Caco-2 (cell line): Measurements from ENCODE around the gene MYBPC3. TPM values are rescaled to one million over a fixed set of nuclear protein-coding genes. Genes with fewer than 3 reads are reported as not detected.

Source experiments
- BruUV-seq: library from RNA; stranded (reverse); fragments of 400-500 nt; replicated peaks from 2 replicates; lab custom pipeline; 2021; lab: Mats Ljungman, UMichigan
- CTCF ChIA-PET: fragments of 300-600 bp; sonication (Branson Sonifier 250); formaldehyde crosslinking; loops from one replicate; lab custom pipeline; 2022; ENCODE audit warnings: antibody characterized with exemption; lab: Charles Lee
- POLR2A ChIA-PET: fragments of 300-600 bp; sonication (Branson Sonifier 250); formaldehyde crosslinking; loops from one replicate; lab custom pipeline; 2022; ENCODE audit warnings: antibody characterized with exemption; lab: Charles Lee
- DNase-seq, 2 experiments: peaks; one replicate each; pipeline versions ENCODE4 v3.0.0 to v3.0.0-alpha.2; 2020 to 2022
- H3K27me3 ChIP-seq: replicated peaks from 2 replicates; pipeline ENCODE4 v1.6.0; 2011; ENCODE audit warnings: low read length; ENCODE audit not compliant: control insufficient read depth, insufficient read depth
- H3K36me3 ChIP-seq: 2 replicates; pipeline ENCODE4 v1.5.1; 2011; ENCODE audit warnings: low read length; ENCODE audit not compliant: control insufficient read depth, insufficient read depth
- H3K4me1 ChIP-seq: fragments of 250-450 bp; sonication (Bioruptor Pico); 2 replicates; pipeline ENCODE4 v1.5.1; 2020; ENCODE audit warnings: mild to moderate bottlenecking
- H3K4me3 ChIP-seq: 2 replicates; pipeline ENCODE4 v1.5.1; 2011; ENCODE audit warnings: low read depth, mild to moderate bottlenecking, control low read depth, low read length
- H3K9me3 ChIP-seq: fragments of 250-450 bp; sonication (Bioruptor Pico); 2 replicates; pipeline ENCODE4 v1.5.1; 2020; ENCODE audit warnings: mild to moderate bottlenecking, moderate library complexity
- H3K27ac Mint-ChIP-seq: one replicate; pipeline ENCODE4 v1.8.0; 2022; ENCODE audit warnings: mixed read lengths; ENCODE audit not compliant: unreplicated experiment
- H3K27me3 Mint-ChIP-seq: one replicate; pipeline ENCODE4 v1.8.0; 2022; ENCODE audit warnings: mixed read lengths; ENCODE audit not compliant: insufficient read depth, unreplicated experiment
- H3K36me3 Mint-ChIP-seq: one replicate; pipeline ENCODE4 v1.8.0; 2022; ENCODE audit warnings: mild to moderate bottlenecking, mixed read lengths; ENCODE audit not compliant: insufficient read depth, unreplicated experiment
- H3K4me1 Mint-ChIP-seq: one replicate; pipeline ENCODE4 v1.8.0; 2022; ENCODE audit warnings: low read depth, mixed read lengths; ENCODE audit not compliant: unreplicated experiment
- H3K4me3 Mint-ChIP-seq: one replicate; pipeline ENCODE4 v1.8.0; 2022; ENCODE audit warnings: mild to moderate bottlenecking, moderate library complexity, mixed read lengths; ENCODE audit not compliant: unreplicated experiment
- H3K9me3 Mint-ChIP-seq: one replicate; pipeline ENCODE4 v1.8.0; 2022; ENCODE audit warnings: mixed read lengths; ENCODE audit not compliant: unreplicated experiment
- intact Hi-C: fragments of 100-400 bp; cut with micrococcal nuclease; formaldehyde crosslinking; loops from one replicate; pipeline ENCODE4 v1.10.0; 2022; ENCODE audit not compliant: unreplicated experiment
- total RNA-seq: library from RNA; stranded (reverse); gene quantifications from 2 replicates; pipeline ENCODE4 v1.2.3, GENCODE V29; 2022
- TF ChIP-seq, protein P1 (sequence below), 2 experiments: fragments of 200-600 bp in 1 of 2; IDR thresholded peaks; 1 replicate in 1 of 2; 2 replicates in 1 of 2; pipeline versions ENCODE4 v1.5.1 to v1.8.0; 2011 to 2022; ENCODE audit warnings: antibody characterized with exemption in 1 of 2, control low read depth in 1 of 2, inconsistent platforms in 1 of 2, low read depth in 1 of 2, low read length in 1 of 2, mild to moderate bottlenecking in 1 of 2, moderate library complexity in 1 of 2; ENCODE audit not compliant: insufficient read depth in 1 of 2, severe bottlenecking in 1 of 2, unreplicated experiment in 1 of 2

MYBPC3 gene
- total RNA-seq, 1 experiment from 2014 or later: not detected

DNA sequence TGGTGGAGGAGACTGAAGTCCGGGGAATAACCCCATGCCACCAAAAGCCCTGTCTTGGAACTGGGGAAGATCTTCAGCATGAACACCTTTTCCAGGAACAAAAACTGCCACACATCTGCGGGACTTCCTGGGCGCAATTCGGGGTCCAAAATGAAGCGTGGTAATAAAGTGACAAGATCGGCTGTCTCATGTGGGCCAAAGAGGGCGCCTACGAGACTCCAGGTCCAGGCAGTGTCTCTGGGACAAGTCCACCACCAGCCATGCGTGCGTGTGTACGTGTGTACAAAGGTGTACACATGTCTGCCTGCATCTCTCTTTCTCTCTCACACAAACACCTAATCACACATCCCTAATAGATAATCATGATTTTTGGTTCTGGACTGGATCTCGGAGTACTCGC is 8.9 kb upstream of the MYBPC3 start:
- H3K27ac Mint-ChIP-seq: no peak overlapping the region
- TF ChIP-seq, protein P1, sequence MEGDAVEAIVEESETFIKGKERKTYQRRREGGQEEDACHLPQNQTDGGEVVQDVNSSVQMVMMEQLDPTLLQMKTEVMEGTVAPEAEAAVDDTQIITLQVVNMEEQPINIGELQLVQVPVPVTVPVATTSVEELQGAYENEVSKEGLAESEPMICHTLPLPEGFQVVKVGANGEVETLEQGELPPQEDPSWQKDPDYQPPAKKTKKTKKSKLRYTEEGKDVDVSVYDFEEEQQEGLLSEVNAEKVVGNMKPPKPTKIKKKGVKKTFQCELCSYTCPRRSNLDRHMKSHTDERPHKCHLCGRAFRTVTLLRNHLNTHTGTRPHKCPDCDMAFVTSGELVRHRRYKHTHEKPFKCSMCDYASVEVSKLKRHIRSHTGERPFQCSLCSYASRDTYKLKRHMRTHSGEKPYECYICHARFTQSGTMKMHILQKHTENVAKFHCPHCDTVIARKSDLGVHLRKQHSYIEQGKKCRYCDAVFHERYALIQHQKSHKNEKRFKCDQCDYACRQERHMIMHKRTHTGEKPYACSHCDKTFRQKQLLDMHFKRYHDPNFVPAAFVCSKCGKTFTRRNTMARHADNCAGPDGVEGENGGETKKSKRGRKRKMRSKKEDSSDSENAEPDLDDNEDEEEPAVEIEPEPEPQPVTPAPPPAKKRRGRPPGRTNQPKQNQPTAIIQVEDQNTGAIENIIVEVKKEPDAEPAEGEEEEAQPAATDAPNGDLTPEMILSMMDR (IDR thresholded peaks at IDR 0.05; ENCODE audit: insufficient read depth in 1 of 2, low read depth in 1 of 2, low read length in 1 of 2, severe bottlenecking in 1 of 2, unreplicated experiment in 1 of 2): no peak
- no peaks in the 10 kb centered on the region for H3K36me3 ChIP-seq
- H3K27me3 ChIP-seq: no peaks in the 10 kb centered on the region
- intact Hi-C loops: no loop called here
- H3K4me3 ChIP-seq: no peak overlapping the region
- POLR2A ChIA-PET: no interaction called here
- H3K9me3 ChIP-seq: peaks cover 10% of the 10 kb centered on the region; the same call in 1 of the 2 replicates
- H3K4me1 ChIP-seq: no peaks in the 10 kb centered on the region
- no peaks in the 10 kb centered on the region for H3K36me3 Mint-ChIP-seq
- CTCF ChIA-PET: no interaction called here
- H3K4me1 Mint-ChIP-seq: no peaks in the 10 kb centered on the region
- BruUV-seq: no TSS peak
- no peak overlapping the region for H3K4me3 Mint-ChIP-seq
- peaks cover 3% of the 10 kb centered on the region for H3K27me3 Mint-ChIP-seq
- no peaks in the 10 kb centered on the region for H3K9me3 Mint-ChIP-seq
- no peak for DNase-seq

DNA sequence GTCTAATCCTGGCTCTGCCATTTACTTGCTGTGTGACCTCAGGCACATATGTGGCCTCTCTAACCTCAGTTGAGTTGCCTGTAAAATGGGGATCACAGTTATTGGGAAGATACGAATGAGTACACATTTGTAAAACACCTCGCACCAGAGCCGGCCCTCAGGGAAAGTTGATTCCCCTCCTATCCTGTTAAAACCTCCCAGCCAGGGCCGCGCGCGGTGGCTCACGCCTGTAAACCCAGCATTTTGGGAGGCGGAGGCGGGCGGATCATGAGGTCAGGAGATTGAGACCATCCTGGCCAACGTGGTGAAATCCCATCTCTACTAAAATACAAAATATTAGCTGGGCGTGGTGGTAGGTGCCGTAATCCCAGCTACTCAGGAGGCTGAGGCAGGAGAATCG is 7.8 kb upstream of the MYBPC3 start:
- Histone ChIP-seq H3K9me3 (peaks cover 10% of the 10 kb centered on the region; the same call in 1 of the 2 replicates), H3K27me3 (no peaks in the 10 kb centered on the region), H3K4me1 (peaks cover 4% of the 10 kb centered on the region; the same call in 1 of the 2 replicates), H3K4me3 (no peak overlapping the region), H3K36me3 (no peaks in the 10 kb centered on the region)
- TF ChIP-seq, protein P1 (IDR thresholded peaks at IDR 0.05; ENCODE audit: insufficient read depth in 1 of 2, low read depth in 1 of 2, low read length in 1 of 2, severe bottlenecking in 1 of 2, unreplicated experiment in 1 of 2): no peak
- CTCF ChIA-PET: no interaction called here
- POLR2A ChIA-PET: no interaction called here
- H3K9me3 Mint-ChIP-seq: no peaks in the 10 kb centered on the region
- BruUV-seq: no TSS peak
- no peaks in the 10 kb centered on the region for H3K4me1 Mint-ChIP-seq
- intact Hi-C loops: no loop called here
- no peak overlapping the region for H3K27ac Mint-ChIP-seq
- no peak for DNase-seq
- H3K27me3 Mint-ChIP-seq: peaks cover 3% of the 10 kb centered on the region
- no peak overlapping the region for H3K4me3 Mint-ChIP-seq
- no peaks in the 10 kb centered on the region for H3K36me3 Mint-ChIP-seq

DNA sequence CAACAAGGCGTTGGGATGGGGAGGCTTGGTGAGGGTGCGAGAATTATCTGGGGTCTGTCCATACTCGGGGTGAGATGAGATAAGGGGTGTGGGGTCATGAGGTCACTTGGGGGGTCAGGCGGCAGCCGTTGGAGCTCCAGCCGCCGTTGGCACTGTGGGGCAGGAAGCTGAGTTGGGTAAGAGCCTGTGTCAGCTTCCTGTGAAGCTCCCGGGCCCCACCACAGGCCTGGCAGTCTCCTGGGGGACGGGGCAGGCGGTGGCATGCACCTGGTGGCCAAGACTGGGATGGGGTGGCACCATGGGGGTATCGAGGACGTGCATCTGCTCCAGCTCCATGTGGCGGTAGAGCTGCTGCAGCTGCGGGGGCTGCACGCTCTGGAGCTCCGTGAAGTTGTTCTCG is 7.1 kb upstream of the MYBPC3 start:
- ChIA-PET CTCF (no interaction called here), POLR2A (no interaction called here)
- intact Hi-C loops: no loop called here
- DNase-seq: no peak
- Histone ChIP-seq H3K36me3 (no peaks in the 10 kb centered on the region), H3K4me3 (no peak overlapping the region), H3K27me3 (no peaks in the 10 kb centered on the region), H3K4me1 (peaks cover 4% of the 10 kb centered on the region; the same call in 1 of the 2 replicates), H3K9me3 (peaks cover 10% of the 10 kb centered on the region; the same call in 1 of the 2 replicates)
- H3K9me3 Mint-ChIP-seq: no peaks in the 10 kb centered on the region
- no TSS peak for BruUV-seq
- H3K4me1 Mint-ChIP-seq: no peaks in the 10 kb centered on the region
- H3K27ac Mint-ChIP-seq: no peak overlapping the region
- H3K36me3 Mint-ChIP-seq: no peaks in the 10 kb centered on the region
- peaks cover 3% of the 10 kb centered on the region for H3K27me3 Mint-ChIP-seq
- TF ChIP-seq, protein P1 (IDR thresholded peaks at IDR 0.05; ENCODE audit: insufficient read depth in 1 of 2, low read depth in 1 of 2, low read length in 1 of 2, severe bottlenecking in 1 of 2, unreplicated experiment in 1 of 2): no peak
- no peak overlapping the region for H3K4me3 Mint-ChIP-seq
